HCT116 (cell line): ENCODE measurements around the gene ZNF79. TPM values are rescaled to one million over a fixed set of nuclear protein-coding genes. Genes with fewer than 3 reads are reported as not detected.

Source experiments
- ATAC-seq: fragments of 200-7000 bp; cut with Tn5 transposase; 2 replicates; pipeline ENCODE4 v1.9.1; 2020; ENCODE audit warnings: mild to moderate bottlenecking, moderate library complexity
- BruUV-seq: library from RNA; stranded (reverse); fragments of 400-500 nt; replicated peaks from 2 replicates; lab custom pipeline; 2021; lab: Mats Ljungman, UMichigan
- CTCF ChIA-PET: fragments of 300-600 bp; sonication (Branson Sonifier 250); formaldehyde crosslinking; loops from one replicate; lab custom pipeline; 2021; ENCODE audit warnings: antibody characterized with exemption; lab: Charles Lee
- POLR2A ChIA-PET: fragments of 300-600, 350-600 bp; sonication (Branson Sonifier 250); formaldehyde crosslinking; loops from one replicate; lab custom pipeline; 2021; ENCODE audit warnings: antibody characterized with exemption; lab: Charles Lee
- RAD21 ChIA-PET, 2 experiments: fragments of 300-600 bp; sonication (Branson Sonifier 250); formaldehyde crosslinking; loops; one replicate each; lab custom pipeline; 2023; ENCODE audit warnings: low total read pairs in 2 of 2; ENCODE audit not compliant: uncharacterized antibody in 2 of 2, unreplicated experiment in 2 of 2, low non-redundant PET in 1 of 2; lab: Charles Lee
- DNase-seq: peaks from one replicate; pipeline ENCODE4 v3.0.0-alpha.2; 2010; ENCODE audit warnings: low read depth, low spot score
- H2AFZ ChIP-seq: fragments of 200-600 bp; shearing (Covaris generic), sonication (generic); 2 replicates; pipeline ENCODE4 v1.6.1; 2017; ENCODE audit warnings: low read depth, mixed run types, mixed read lengths, antibody characterized with exemption, low read length; ENCODE audit not compliant: poor library complexity, severe bottlenecking
- H3K27ac ChIP-seq: 2 replicates; pipeline ENCODE4 v1.5.1; 2012; ENCODE audit warnings: low read depth, low read length
- H3K27me3 ChIP-seq: fragments of 200-600 bp; sonication (generic); 2 replicates; pipeline ENCODE4 v1.6.1; 2016; ENCODE audit warnings: mixed run types, low read length, mixed read lengths; ENCODE audit not compliant: insufficient read depth
- H3K36me3 ChIP-seq, 2 experiments: fragments of 200-500 bp in 1 of 2; fragments of 200-600 bp in 1 of 2; sonication (Bioruptor generic) in 1 of 2; sonication (generic) in 1 of 2; 2 replicates each; pipeline versions ENCODE4 v1.5.1 to v1.6.1; 2014 to 2016; ENCODE audit warnings: low read length in 2 of 2, inconsistent platforms in 1 of 2, mixed read lengths in 1 of 2, mixed run types in 1 of 2; ENCODE audit not compliant: insufficient read depth in 2 of 2, control insufficient read depth in 1 of 2
- H3K4me1 ChIP-seq, 2 experiments: fragments of 200-600 bp in 1 of 2; sonication (generic) in 1 of 2; 2 replicates each; pipeline versions ENCODE4 v1.5.1 to v1.6.1; 2012 to 2017; ENCODE audit warnings: low read length in 2 of 2, inconsistent platforms in 1 of 2, mild to moderate bottlenecking in 1 of 2, mixed read lengths in 1 of 2, mixed run types in 1 of 2, moderate library complexity in 1 of 2; ENCODE audit not compliant: insufficient read depth in 2 of 2, control insufficient read depth in 1 of 2
- H3K4me2 ChIP-seq: fragments of 200-600 bp; sonication (generic); 2 replicates; pipeline ENCODE4 v1.6.1; 2017; ENCODE audit warnings: mixed run types, low read length, mixed read lengths
- H3K4me3 ChIP-seq, 2 experiments: fragments of 200-600 bp in 1 of 2; sonication (generic) in 1 of 2; replicated peaks in 1 of 2; 2 replicates each; pipeline ENCODE4 v1.5.1; 2011 to 2016; ENCODE audit warnings: low read length in 2 of 2, control low read depth in 1 of 2, low read depth in 1 of 2, mild to moderate bottlenecking in 1 of 2, mixed read lengths in 1 of 2, mixed run types in 1 of 2
- H3K79me2 ChIP-seq: fragments of 200-600 bp; sonication (generic); 2 replicates; pipeline ENCODE4 v1.6.1; 2017; ENCODE audit warnings: mild to moderate bottlenecking, mixed run types, low read length, moderate library complexity, mixed read lengths; ENCODE audit not compliant: insufficient read depth
- H3K9ac ChIP-seq: fragments of 200-600 bp; sonication (generic); 2 replicates; pipeline ENCODE4 v1.6.1; 2016; ENCODE audit warnings: low read length, mixed read lengths
- H3K9me2 ChIP-seq: fragments of 200-600 bp; sonication (generic), shearing (Covaris generic); 2 replicates; pipeline ENCODE4 v1.6.1; 2017; ENCODE audit warnings: mixed run types, mild to moderate bottlenecking, moderate library complexity; ENCODE audit not compliant: insufficient read depth
- H3K9me3 ChIP-seq, 2 experiments: fragments of 200-500 bp in 1 of 2; fragments of 200-600 bp in 1 of 2; sonication (Bioruptor generic) in 1 of 2; sonication (generic) in 1 of 2; 2 replicates each; pipeline ENCODE4 v1.6.1; 2014 to 2017; ENCODE audit warnings: low read length in 2 of 2, mixed read lengths in 2 of 2, inconsistent platforms in 1 of 2, low read depth in 1 of 2, mild to moderate bottlenecking in 1 of 2, mixed run types in 1 of 2, moderate library complexity in 1 of 2; ENCODE audit not compliant: control insufficient read depth in 1 of 2, insufficient read depth in 1 of 2
- H4K20me1 ChIP-seq: fragments of 200-600 bp; sonication (generic), shearing (Covaris generic); 2 replicates; pipeline ENCODE4 v1.6.1; 2017; ENCODE audit warnings: mixed run types, mild to moderate bottlenecking, moderate library complexity; ENCODE audit not compliant: insufficient read depth
- CBX3 ChIP-seq: IDR thresholded peaks from 2 replicates; pipeline ENCODE4 v1.6.1; 2012; ENCODE audit warnings: low read depth
- CEBPB ChIP-seq: IDR thresholded peaks from 2 replicates; pipeline ENCODE4 v1.6.1; 2012; ENCODE audit warnings: low read depth
- EGR1 ChIP-seq: IDR thresholded peaks from 2 replicates; pipeline ENCODE4 v1.6.1; 2012; ENCODE audit warnings: low read depth
- ELF1 ChIP-seq: IDR thresholded peaks from 2 replicates; pipeline ENCODE4 v1.6.1; 2012; ENCODE audit warnings: low read depth, borderline replicate concordance
- EZH2phosphoT487 ChIP-seq: fragments of 200-600 bp; IDR thresholded peaks from 2 replicates; pipeline ENCODE4 v1.6.1; 2018; ENCODE audit warnings: antibody characterized with exemption, borderline replicate concordance
- FOSL1 ChIP-seq: IDR thresholded peaks from 2 replicates; pipeline ENCODE4 v1.6.1; 2012; ENCODE audit warnings: low read depth
- JUND ChIP-seq: IDR thresholded peaks from 2 replicates; pipeline ENCODE4 v1.6.1; 2012
- MAX ChIP-seq: IDR thresholded peaks from 2 replicates; pipeline ENCODE4 v1.6.1; 2012
- POLR2A ChIP-seq: IDR thresholded peaks from 2 replicates; pipeline ENCODE4 v1.7.0; 2011; ENCODE audit warnings: borderline replicate concordance; ENCODE audit not compliant: insufficient read depth, insufficient read length; ENCODE audit errors: extremely low read depth
- POLR2AphosphoS5 ChIP-seq: IDR thresholded peaks from 2 replicates; pipeline ENCODE4 v1.6.1; 2011; ENCODE audit warnings: mild to moderate bottlenecking, low read depth, low read length, moderate library complexity
- SIN3A ChIP-seq: IDR thresholded peaks from 2 replicates; pipeline ENCODE4 v1.6.1; 2012; ENCODE audit warnings: low read depth
- SP1 ChIP-seq: IDR thresholded peaks from 2 replicates; pipeline ENCODE4 v1.6.1; 2012; ENCODE audit warnings: low read depth
- SRF ChIP-seq: IDR thresholded peaks from 2 replicates; pipeline ENCODE4 v1.6.1; 2012; ENCODE audit warnings: low read depth
- TCF7L2 ChIP-seq: IDR thresholded peaks from 2 replicates; pipeline ENCODE4 v1.7.0; 2011; ENCODE audit warnings: borderline replicate concordance, inconsistent platforms; ENCODE audit not compliant: insufficient read depth, insufficient read length; ENCODE audit errors: extremely low read depth
- YY1 ChIP-seq: IDR thresholded peaks from 2 replicates; pipeline ENCODE4 v1.6.1; 2011; ENCODE audit warnings: low read length, low read depth, moderate library complexity, mild to moderate bottlenecking; ENCODE audit not compliant: insufficient replicate concordance; ENCODE audit errors: extremely low read depth
- ZBTB33 ChIP-seq: IDR thresholded peaks from 2 replicates; pipeline ENCODE4 v1.6.1; 2011; ENCODE audit warnings: mild to moderate bottlenecking, low read length, moderate library complexity; ENCODE audit not compliant: insufficient replicate concordance; ENCODE audit errors: extremely low read depth
- ZFX ChIP-seq: fragments of 450-650 bp; IDR thresholded peaks from 2 replicates; pipeline ENCODE4 v1.6.1; 2017
- intact Hi-C: fragments of 100-400 bp; cut with micrococcal nuclease; formaldehyde crosslinking; loops from 2 replicates; pipeline ENCODE4 v1.10.0; 2022
- total RNA-seq: library from RNA; stranded (reverse); gene quantifications from one replicate; pipeline ENCODE4 v1.2.1, GENCODE V29; 2021; ENCODE audit not compliant: unreplicated experiment

Gene ZNF79
- total RNA-seq, 1 experiment from 2014 or later = 5.3 TPM

GRCh38 chr9:127450243-127450760 is 26.1 kb downstream of the ZNF79 start:
- RAD21 ChIA-PET = no interaction called here
- peaks cover 11 to 55% of the 10 kb centered on the region in 2 experiments for H3K4me1 ChIP-seq
- DNase-seq (no peak), ATAC-seq (no peak)
- no TSS peak for BruUV-seq
- H3K27ac ChIP-seq = peak overlapping the region; percentile 97
- CTCF ChIA-PET = no interaction called here
- H3K27me3 ChIP-seq = no peaks in the 10 kb centered on the region
- H3K9me3 ChIP-seq = no peaks in the 10 kb centered on the region
- H2AFZ ChIP-seq = no peak overlapping the region
- POLR2A ChIA-PET = interaction anchor here (0.9 to 2.4 kb wide), 2 partner anchors 16 to 226 kb away, joined by 3 to 4 read pairs; no protein-coding TSS in a partner anchor
- peaks cover 41% of the 10 kb centered on the region for H3K79me2 ChIP-seq
- peak overlapping the region; percentile 99 for H3K9ac ChIP-seq
- H3K36me3 ChIP-seq = peaks cover 28 to 52% of the 10 kb centered on the region in 2 experiments
- H3K4me2 ChIP-seq = peak overlapping the region; percentile 90
- H3K9me2 ChIP-seq = no peaks in the 10 kb centered on the region
- H3K4me3 ChIP-seq = peak overlapping the region; percentile 87 to 98
- peaks cover 36% of the 10 kb centered on the region for H4K20me1 ChIP-seq
- TF ChIP-seq SP1 (no peak), POLR2AphosphoS5 (peak; percentile 36; the same call in 1 of the 2 replicates)
- intact Hi-C loops = loop anchor here (5.0 kb wide), 1 partner anchor 137 kb away; no protein-coding TSS in a partner anchor

- Histone ChIP-seq H3K9me2 (no peaks in the 10 kb centered on the region), H3K4me3 (peak within 1 kb of the TSS; percentile 87 to 98), H3K27ac (peak within 1 kb of the TSS; percentile 97), H3K36me3 (peaks cover 28 to 51% of the 10 kb centered on the region in 2 experiments), H3K4me1 (peaks cover 11 to 52% of the 10 kb centered on the region in 2 experiments), H3K27me3 (no peaks in the 10 kb centered on the region), H3K79me2 (peaks cover 41% of the 10 kb centered on the region), H3K9ac (peak within 1 kb of the TSS; percentile 99), H3K4me2 (peak within 1 kb of the TSS; percentile 90), H3K9me3 (no peaks in the 10 kb centered on the region), H4K20me1 (peaks cover 33% of the 10 kb centered on the region), H2AFZ (peak within 1 kb of the TSS; percentile 13)
- ATAC-seq (peak; percentile 60), DNase-seq (peak; percentile 88)
- ChIA-PET CTCF (no interaction called here), POLR2A (interaction anchor here (1.2 to 2.4 kb wide), 2 partner anchors 15 to 226 kb away, joined by 4 to 5 read pairs; no protein-coding TSS in a partner anchor), RAD21 (no interaction called here)
- BruUV-seq = no TSS peak
- intact Hi-C loops = loop anchor here (5.0 kb wide), 1 partner anchor 136 kb away; no protein-coding TSS in a partner anchor
- TF ChIP-seq EGR1 = no peak
- TF ChIP-seq EZH2phosphoT487 = no peak
- peak; percentile 99 for TF ChIP-seq POLR2A
- TF ChIP-seq SIN3A = no peak
- TF ChIP-seq ELF1 = no peak
- TF ChIP-seq ZFX = peak; percentile 59; the same call in 1 of the 2 replicates
- no peak for TF ChIP-seq SRF
- peak; percentile 100 for TF ChIP-seq ZBTB33
- no peak for TF ChIP-seq MAX
- no peak for TF ChIP-seq CBX3
- peak; percentile 64 for TF ChIP-seq TCF7L2
- TF ChIP-seq FOSL1 = no peak
- no peak for TF ChIP-seq JUND
- TF ChIP-seq POLR2AphosphoS5 = peak; percentile 99
- no peak for TF ChIP-seq CEBPB
- TF ChIP-seq YY1 = peak; percentile 100
Observed at GRCh38 chr9:127450830-127451607, 26.8 kb downstream of the ZNF79 start, which contains the start of the genes LRSAM1 and RPL12. LRSAM1 (plus strand) TSS chr9:127451510; CDS start chr9:127454528, 3,018 bp downstream. RPL12 (minus strand) TSS chr9:127451406; CDS start chr9:127451317, 89 bp downstream.
